ENCODE data around the gene PDGFRB. TPM values are rescaled to one million over a fixed set of nuclear protein-coding genes. Genes with fewer than 3 reads are reported as not detected.
A peak's percentile ranks its signal among the peaks of the same experiment; 100 is the strongest.

Gene PDGFRB
- total and polyA plus RNA-seq, 2 of the 4 experiments (the other 2 are of a cell fraction), result 108 to 124 TPM

GRCh38 chr5:150125334-150125733 is 30.3 kb downstream of the PDGFRB start:
- H4K20me1 ChIP-seq (ENCODE audit: insufficient read depth, low read length), result no peaks in the 10 kb centered on the region
- H3K36me3 ChIP-seq (ENCODE audit: control insufficient read depth, insufficient read depth, low read length), result peaks cover 92% of the 10 kb centered on the region
- in situ Hi-C loops (cut with MboI; ENCODE audit: low sequenced_read_pairs) (loop anchor here (5.0 kb wide), 1 partner anchor 87 kb away; no protein-coding TSS in a partner anchor), dilution Hi-C loops (cut with HindIII; ENCODE audit: low sequenced_read_pairs, unreplicated experiment) (no loop called here), intact Hi-C loops (cut with micrococcal nuclease) (no loop called here)
- no peak overlapping the region for H2AFZ ChIP-seq (replicated peaks; ENCODE audit: low read length, poor library complexity)
- no peak overlapping the region for H2BK20ac ChIP-seq (ENCODE audit: low read depth, low read length)
- no peak overlapping the region for H3K4ac ChIP-seq (ENCODE audit: low read depth, low read length)
- H3K9me1 ChIP-seq (ENCODE audit: insufficient read depth, low read length), result no peaks in the 10 kb centered on the region; the same call in 1 of the 2 replicates
- no TSS peak for BruUV-seq (replicated peaks)
- no peak overlapping the region for H3K27ac ChIP-seq (ENCODE audit: insufficient read depth, low read length)
- H3K23ac ChIP-seq (ENCODE audit: low read depth, low read length), result no peak overlapping the region
- 99% methylated on average over 9 of the region's 10 CpGs; no CpG with 5 or more reads in 1 of the 2 experiments for WGBS, 2 experiments (ENCODE audit: extremely low coverage in 2 of 2, insufficient read length in 1 of 2)
- no peak overlapping the region for H2BK15ac ChIP-seq (ENCODE audit: low read depth, low read length)
- ChIA-PET POLR2A (ENCODE audit: unreplicated experiment) (no interaction called here), CTCF (no interaction called here)
- H2BK5ac ChIP-seq (ENCODE audit: low read depth, low read length, poor library complexity, severe bottlenecking), result no peak overlapping the region
- no peak overlapping the region for H3K4me3 ChIP-seq (ENCODE audit: insufficient read depth, low read depth, low read length)
- TF ChIP-seq POLR2A (IDR thresholded peaks at IDR 0.05; ENCODE audit: low read depth, low read length) (no peak), MAZ (IDR thresholded peaks at IDR 0.05; ENCODE audit: borderline replicate concordance, low read depth, low read length) (no peak), RAD21 (IDR thresholded peaks at IDR 0.05; ENCODE audit: low read length) (no peak), MAFK (IDR thresholded peaks at IDR 0.05; ENCODE audit: low read depth, low read length) (no peak), SMC3 (IDR thresholded peaks at IDR 0.05; ENCODE audit: low read depth, low read length) (no peak), CEBPB (IDR thresholded peaks at IDR 0.05; ENCODE audit: low read depth, low read length) (no peak), RCOR1 (IDR thresholded peaks at IDR 0.05; ENCODE audit: insufficient replicate concordance, low read length) (no peak), CHD1 (IDR thresholded peaks at IDR 0.05; ENCODE audit: low read depth, low read length) (no peak), BHLHE40 (IDR thresholded peaks at IDR 0.05; ENCODE audit: low read depth, low read length) (no peak), NFE2L2 (IDR thresholded peaks at IDR 0.05; ENCODE audit: low read depth, low read length) (no peak)
- TF ChIP-seq, protein P1, sequence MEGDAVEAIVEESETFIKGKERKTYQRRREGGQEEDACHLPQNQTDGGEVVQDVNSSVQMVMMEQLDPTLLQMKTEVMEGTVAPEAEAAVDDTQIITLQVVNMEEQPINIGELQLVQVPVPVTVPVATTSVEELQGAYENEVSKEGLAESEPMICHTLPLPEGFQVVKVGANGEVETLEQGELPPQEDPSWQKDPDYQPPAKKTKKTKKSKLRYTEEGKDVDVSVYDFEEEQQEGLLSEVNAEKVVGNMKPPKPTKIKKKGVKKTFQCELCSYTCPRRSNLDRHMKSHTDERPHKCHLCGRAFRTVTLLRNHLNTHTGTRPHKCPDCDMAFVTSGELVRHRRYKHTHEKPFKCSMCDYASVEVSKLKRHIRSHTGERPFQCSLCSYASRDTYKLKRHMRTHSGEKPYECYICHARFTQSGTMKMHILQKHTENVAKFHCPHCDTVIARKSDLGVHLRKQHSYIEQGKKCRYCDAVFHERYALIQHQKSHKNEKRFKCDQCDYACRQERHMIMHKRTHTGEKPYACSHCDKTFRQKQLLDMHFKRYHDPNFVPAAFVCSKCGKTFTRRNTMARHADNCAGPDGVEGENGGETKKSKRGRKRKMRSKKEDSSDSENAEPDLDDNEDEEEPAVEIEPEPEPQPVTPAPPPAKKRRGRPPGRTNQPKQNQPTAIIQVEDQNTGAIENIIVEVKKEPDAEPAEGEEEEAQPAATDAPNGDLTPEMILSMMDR (conservative IDR thresholded peaks at IDR 0.05; ENCODE audit: low read depth, low read length), result no peak
- H3K9ac ChIP-seq (ENCODE audit: low read depth, low read length), result no peak overlapping the region
- ATAC-seq (ENCODE audit: low read depth) (no peak), DNase-seq (no peak)
- peak overlapping the region; percentile 16 for H2AK9ac ChIP-seq (replicated peaks; ENCODE audit: low read depth, low read length, poor library complexity)
- H3K56ac ChIP-seq (ENCODE audit: extremely low read depth, insufficient read depth, low read length), result no peak overlapping the region
- H3K4me1 ChIP-seq (ENCODE audit: control insufficient read depth, insufficient read depth, low read length), result peaks cover 6% of the 10 kb centered on the region; the same call in 1 of the 2 replicates
- no peak overlapping the region for H3K14ac ChIP-seq (replicated peaks; ENCODE audit: low read depth, low read length)
- H4K5ac ChIP-seq (ENCODE audit: low read depth, low read length), result no peak overlapping the region
- H3K79me1 ChIP-seq (ENCODE audit: low read depth in 1 of 2, low read length in 2 of 2), result peaks cover 36 to 72% of the 10 kb centered on the region in 2 experiments
- H3K9me3 ChIP-seq (ENCODE audit: control insufficient read depth, insufficient read depth, low read length), result no peaks in the 10 kb centered on the region
- H4K8ac ChIP-seq (ENCODE audit: low read depth in 2 of 2, low read length in 2 of 2), result no peak overlapping the region
- H4K91ac ChIP-seq (ENCODE audit: insufficient read depth, low read depth, low read length), result no peak overlapping the region
- no peak overlapping the region for H2AK5ac ChIP-seq (ENCODE audit: low read depth, low read length)
- H3K18ac ChIP-seq (ENCODE audit: low read depth, low read length), result no peak overlapping the region
- H3K27me3 ChIP-seq (ENCODE audit: control insufficient read depth, insufficient read depth, low read length), result no peaks in the 10 kb centered on the region
- H3K4me2 ChIP-seq (ENCODE audit: low read depth, low read length), result no peak overlapping the region
- H2BK120ac ChIP-seq (ENCODE audit: low read depth, low read length), result no peak overlapping the region
